ENCODE results near the gene SYNDIG1.

SYNDIG1 gene

GRCh38 chr20:24572140-24572539 is 102.7 kb downstream of the SYNDIG1 start:
- no peak for DNase-seq

GRCh38 chr20:24572862-24573261 is 103.4 kb downstream of the SYNDIG1 start:
- no peak for DNase-seq

GRCh38 chr20:24573557-24573956 is 104.1 kb downstream of the SYNDIG1 start:
- no peak for DNase-seq

- no peak for DNase-seq
These were observed 104.9 kb downstream of the SYNDIG1 start for GRCh38 chr20:24574307-24574706.

- no peak for DNase-seq
These were observed 105.4 kb downstream of the SYNDIG1 start for GRCh38 chr20:24574797-24575196.

- DNase-seq, result no peak
These were observed 106.4 kb downstream of the SYNDIG1 start for GRCh38 chr20:24575811-24576210.

- no peak for DNase-seq
These were observed 107.0 kb downstream of the SYNDIG1 start for GRCh38 chr20:24576447-24576846.

- no peak for DNase-seq
These were observed 108.0 kb downstream of the SYNDIG1 start for GRCh38 chr20:24577271-24577909.

- no peak for DNase-seq
These were observed 109.4 kb downstream of the SYNDIG1 start for GRCh38 chr20:24578567-24579415.

GRCh38 chr20:24579475-24579874 is 110.0 kb downstream of the SYNDIG1 start:
- DNase-seq, result no peak

GRCh38 chr20:24580006-24580405 is 110.6 kb downstream of the SYNDIG1 start:
- DNase-seq, result no peak

GRCh38 chr20:24580855-24581254 is 111.4 kb downstream of the SYNDIG1 start:
- no peak for DNase-seq

- no peak for DNase-seq
These were observed 112.2 kb downstream of the SYNDIG1 start for GRCh38 chr20:24581443-24582170.

- no peak for DNase-seq
These were observed 113.1 kb downstream of the SYNDIG1 start for GRCh38 chr20:24582373-24583168.

- no peak for DNase-seq
These were observed 113.9 kb downstream of the SYNDIG1 start for GRCh38 chr20:24583169-24583792.

GRCh38 chr20:24584078-24584477 is 114.6 kb downstream of the SYNDIG1 start:
- DNase-seq, result no peak

- DNase-seq, result no peak
These were observed 115.3 kb downstream of the SYNDIG1 start for GRCh38 chr20:24584538-24585356.

- no peak for DNase-seq
These were observed 116.5 kb downstream of the SYNDIG1 start for GRCh38 chr20:24585796-24586522.

- no peak for DNase-seq
These were observed 117.1 kb downstream of the SYNDIG1 start for GRCh38 chr20:24586523-24586840.

- DNase-seq, result no peak
These were observed 118.1 kb downstream of the SYNDIG1 start for GRCh38 chr20:24587384-24588046.
